ENCODE data around the gene ZNF787. TPM values are rescaled to one million over a fixed set of nuclear protein-coding genes. Genes with fewer than 3 reads are reported as not detected.

Gene ZNF787
- total and polyA plus RNA-seq, 2 of the 4 experiments (the other 2 are of a cell fraction) = 4.8 to 11.2 TPM

DNA sequence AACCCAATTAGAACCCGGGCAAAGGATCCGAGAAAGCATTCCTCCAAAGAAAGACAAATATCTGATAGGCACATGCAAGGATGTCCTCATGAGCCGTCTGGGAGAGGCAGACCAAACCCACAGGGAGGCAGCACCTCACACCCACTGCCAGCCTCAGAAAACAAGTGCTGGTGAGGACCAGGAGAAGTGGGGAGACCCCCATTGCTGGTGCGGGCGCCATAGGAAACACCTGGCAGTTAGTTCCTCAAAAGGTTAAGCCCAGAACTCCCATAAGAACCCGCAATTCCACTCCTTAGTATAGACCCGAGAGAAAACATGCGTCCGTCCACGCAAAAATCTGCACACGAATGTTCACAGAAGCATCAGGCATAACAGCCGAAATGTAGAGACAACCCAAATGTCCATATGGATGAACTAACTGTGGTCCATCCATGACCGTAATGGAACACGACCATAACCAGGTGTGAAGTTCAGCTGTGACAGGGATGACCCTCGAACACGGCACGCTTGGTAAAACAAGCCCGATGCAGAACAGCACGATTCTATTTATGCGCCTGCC, 7.9 kb downstream of the ZNF787 start:
- Histone ChIP-seq H3K4me2 (ENCODE audit: low read depth, low read length) (no peak overlapping the region), H3K27ac (ENCODE audit: insufficient read depth, low read length) (no peak overlapping the region), H2BK5ac (ENCODE audit: low read depth, low read length, poor library complexity, severe bottlenecking) (no peak overlapping the region), H3K9me3 (ENCODE audit: control insufficient read depth, insufficient read depth, low read length) (no peaks in the 10 kb centered on the region), H4K5ac (ENCODE audit: low read depth, low read length) (no peak overlapping the region), H2BK20ac (ENCODE audit: low read depth, low read length) (no peak overlapping the region), H2AFZ (replicated peaks; ENCODE audit: low read length, poor library complexity) (no peak overlapping the region), H2AK5ac (ENCODE audit: low read depth, low read length) (no peak overlapping the region), H2BK15ac (ENCODE audit: low read depth, low read length) (no peak overlapping the region), H3K9ac (ENCODE audit: low read depth, low read length) (no peak overlapping the region), H3K27me3 (ENCODE audit: control insufficient read depth, insufficient read depth, low read length) (no peaks in the 10 kb centered on the region), H3K18ac (ENCODE audit: low read depth, low read length) (no peak overlapping the region), H4K8ac (ENCODE audit: low read depth in 2 of 2, low read length in 2 of 2) (no peak overlapping the region), H3K14ac (replicated peaks; ENCODE audit: low read depth, low read length) (no peak overlapping the region), H2AK9ac (replicated peaks; ENCODE audit: low read depth, low read length, poor library complexity) (no peak overlapping the region), H3K9me1 (ENCODE audit: insufficient read depth, low read length) (peaks cover 11% of the 10 kb centered on the region), H3K4me3 (ENCODE audit: insufficient read depth, low read depth, low read length) (no peak overlapping the region), H3K56ac (ENCODE audit: extremely low read depth, insufficient read depth, low read length) (no peak overlapping the region), H2BK120ac (ENCODE audit: low read depth, low read length) (no peak overlapping the region), H3K23ac (ENCODE audit: low read depth, low read length) (peak overlapping the region; percentile 14; the same call in 1 of the 2 replicates), H3K4ac (ENCODE audit: low read depth, low read length) (no peak overlapping the region), H4K20me1 (ENCODE audit: insufficient read depth, low read length) (peaks cover 91% of the 10 kb centered on the region), H4K91ac (ENCODE audit: insufficient read depth, low read depth, low read length) (no peak overlapping the region), H3K79me1 (ENCODE audit: low read depth in 1 of 2, low read length in 2 of 2) (peaks cover 0 to 67% of the 10 kb centered on the region in 2 experiments; a peak in 3 of 4 replicates), H3K4me1 (ENCODE audit: control insufficient read depth, insufficient read depth, low read length) (peaks cover 27% of the 10 kb centered on the region), H3K36me3 (ENCODE audit: control insufficient read depth, insufficient read depth, low read length) (0 out of 2 replicates have a peak, but pooled peaks cover 3% of the 10 kb centered on the region)
- TF ChIP-seq FOS (IDR thresholded peaks at IDR 0.05; ENCODE audit: low read depth, low read length) (no peak), RCOR1 (IDR thresholded peaks at IDR 0.05; ENCODE audit: insufficient replicate concordance, low read length) (no peak), MAZ (IDR thresholded peaks at IDR 0.05; ENCODE audit: borderline replicate concordance, low read depth, low read length) (no peak), MXI1 (IDR thresholded peaks at IDR 0.05; ENCODE audit: borderline replicate concordance, low read depth, low read length) (no peak), CEBPB (IDR thresholded peaks at IDR 0.05; ENCODE audit: low read depth, low read length) (no peak), CHD1 (IDR thresholded peaks at IDR 0.05; ENCODE audit: low read depth, low read length) (no peak), NFE2L2 (IDR thresholded peaks at IDR 0.05; ENCODE audit: low read depth, low read length) (no peak), RFX5 (IDR thresholded peaks at IDR 0.05; ENCODE audit: low read depth, low read length) (no peak), RAD21 (IDR thresholded peaks at IDR 0.05; ENCODE audit: low read length) (no peak), SMC3 (IDR thresholded peaks at IDR 0.05; ENCODE audit: low read depth, low read length) (no peak), MAFK (IDR thresholded peaks at IDR 0.05; ENCODE audit: low read depth, low read length) (no peak), BHLHE40 (IDR thresholded peaks at IDR 0.05; ENCODE audit: low read depth, low read length) (no peak), POLR2A (IDR thresholded peaks at IDR 0.05; ENCODE audit: low read depth, low read length) (no peak)
- TF ChIP-seq, protein P1, sequence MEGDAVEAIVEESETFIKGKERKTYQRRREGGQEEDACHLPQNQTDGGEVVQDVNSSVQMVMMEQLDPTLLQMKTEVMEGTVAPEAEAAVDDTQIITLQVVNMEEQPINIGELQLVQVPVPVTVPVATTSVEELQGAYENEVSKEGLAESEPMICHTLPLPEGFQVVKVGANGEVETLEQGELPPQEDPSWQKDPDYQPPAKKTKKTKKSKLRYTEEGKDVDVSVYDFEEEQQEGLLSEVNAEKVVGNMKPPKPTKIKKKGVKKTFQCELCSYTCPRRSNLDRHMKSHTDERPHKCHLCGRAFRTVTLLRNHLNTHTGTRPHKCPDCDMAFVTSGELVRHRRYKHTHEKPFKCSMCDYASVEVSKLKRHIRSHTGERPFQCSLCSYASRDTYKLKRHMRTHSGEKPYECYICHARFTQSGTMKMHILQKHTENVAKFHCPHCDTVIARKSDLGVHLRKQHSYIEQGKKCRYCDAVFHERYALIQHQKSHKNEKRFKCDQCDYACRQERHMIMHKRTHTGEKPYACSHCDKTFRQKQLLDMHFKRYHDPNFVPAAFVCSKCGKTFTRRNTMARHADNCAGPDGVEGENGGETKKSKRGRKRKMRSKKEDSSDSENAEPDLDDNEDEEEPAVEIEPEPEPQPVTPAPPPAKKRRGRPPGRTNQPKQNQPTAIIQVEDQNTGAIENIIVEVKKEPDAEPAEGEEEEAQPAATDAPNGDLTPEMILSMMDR (conservative IDR thresholded peaks at IDR 0.05; ENCODE audit: low read depth, low read length) = no peak
- TF ChIP-seq, protein P2, sequence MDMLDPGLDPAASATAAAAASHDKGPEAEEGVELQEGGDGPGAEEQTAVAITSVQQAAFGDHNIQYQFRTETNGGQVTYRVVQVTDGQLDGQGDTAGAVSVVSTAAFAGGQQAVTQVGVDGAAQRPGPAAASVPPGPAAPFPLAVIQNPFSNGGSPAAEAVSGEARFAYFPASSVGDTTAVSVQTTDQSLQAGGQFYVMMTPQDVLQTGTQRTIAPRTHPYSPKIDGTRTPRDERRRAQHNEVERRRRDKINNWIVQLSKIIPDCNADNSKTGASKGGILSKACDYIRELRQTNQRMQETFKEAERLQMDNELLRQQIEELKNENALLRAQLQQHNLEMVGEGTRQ (IDR thresholded peaks at IDR 0.05; ENCODE audit: low read depth, low read length) = no peak
- TF ChIP-seq, protein P3, sequence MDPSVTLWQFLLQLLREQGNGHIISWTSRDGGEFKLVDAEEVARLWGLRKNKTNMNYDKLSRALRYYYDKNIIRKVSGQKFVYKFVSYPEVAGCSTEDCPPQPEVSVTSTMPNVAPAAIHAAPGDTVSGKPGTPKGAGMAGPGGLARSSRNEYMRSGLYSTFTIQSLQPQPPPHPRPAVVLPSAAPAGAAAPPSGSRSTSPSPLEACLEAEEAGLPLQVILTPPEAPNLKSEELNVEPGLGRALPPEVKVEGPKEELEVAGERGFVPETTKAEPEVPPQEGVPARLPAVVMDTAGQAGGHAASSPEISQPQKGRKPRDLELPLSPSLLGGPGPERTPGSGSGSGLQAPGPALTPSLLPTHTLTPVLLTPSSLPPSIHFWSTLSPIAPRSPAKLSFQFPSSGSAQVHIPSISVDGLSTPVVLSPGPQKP (IDR thresholded peaks at IDR 0.05; ENCODE audit: borderline replicate concordance, low read depth, low read length) = no peak
- dilution Hi-C loops (cut with HindIII; ENCODE audit: low sequenced_read_pairs, unreplicated experiment) (no loop called here), intact Hi-C loops (cut with micrococcal nuclease) (no loop called here), in situ Hi-C loops (cut with MboI; ENCODE audit: low sequenced_read_pairs) (no loop called here)
- no TSS peak for BruUV-seq (replicated peaks)
- ATAC-seq (ENCODE audit: low read depth) (no peak), DNase-seq (no peak)
- CTCF ChIA-PET = no interaction called here
- 98% methylated on average over 8 of the region's 20 CpGs; no CpG with 5 or more reads in 1 of the 2 experiments for WGBS, 2 experiments (ENCODE audit: extremely low coverage in 2 of 2, insufficient read length in 1 of 2)
- POLR2A ChIA-PET (ENCODE audit: unreplicated experiment) = no interaction called here

Measured in IMR-90 (cell line).